Astrocyte of the spinal cord (primary cell): ENCODE measurements around the gene TAF11L4.
"Not testable (repeated sequence)": the region's sequence is repeated elsewhere in the genome, so short reads cannot be mapped to it uniquely, and the experiment has no call there.

Source experiments
- DNase-seq: peaks from one replicate; pipeline ENCODE4 v3.0.0; 2011; ENCODE audit warnings: low read depth, low spot score
- H3K4me3 ChIP-seq: 2 replicates; pipeline ENCODE4 v1.5.1; 2011; ENCODE audit warnings: low read depth, mild to moderate bottlenecking, low read length, moderate library complexity
- in situ Hi-C: cut with HindIII; loops from 2 replicates; pipeline ENCODE4 v1.10.0; 2017; ENCODE audit warnings: low sequenced_read_pairs
- TF ChIP-seq, protein P1 (sequence below): IDR thresholded peaks from 2 replicates; pipeline ENCODE4 v1.5.1; 2012; ENCODE audit warnings: low read depth, mild to moderate bottlenecking, low read length, inconsistent platforms

The TAF11L4 gene

DNA sequence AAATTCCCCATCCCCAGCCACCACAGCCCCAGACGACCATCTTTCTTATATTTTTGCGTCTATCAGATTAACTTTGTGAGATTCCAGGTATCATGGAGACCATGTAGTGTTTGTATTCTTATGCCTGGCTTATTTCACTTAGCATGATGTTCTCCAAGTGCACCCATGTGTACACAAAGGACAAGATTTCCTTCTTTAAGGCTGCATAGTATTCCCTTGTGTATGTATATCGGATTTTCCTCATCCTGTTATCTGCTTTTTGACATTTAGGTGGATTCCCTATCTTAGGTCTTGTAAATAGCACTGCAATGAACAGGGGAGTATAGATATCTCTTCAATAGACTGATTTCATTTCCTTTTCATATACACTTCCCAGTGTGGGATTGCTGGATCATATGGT is 28.8 kb upstream of the TAF11L4 start:
- in situ Hi-C loops = no loop called here
- H3K4me3 ChIP-seq = no peak overlapping the region
- TF ChIP-seq, protein P1, sequence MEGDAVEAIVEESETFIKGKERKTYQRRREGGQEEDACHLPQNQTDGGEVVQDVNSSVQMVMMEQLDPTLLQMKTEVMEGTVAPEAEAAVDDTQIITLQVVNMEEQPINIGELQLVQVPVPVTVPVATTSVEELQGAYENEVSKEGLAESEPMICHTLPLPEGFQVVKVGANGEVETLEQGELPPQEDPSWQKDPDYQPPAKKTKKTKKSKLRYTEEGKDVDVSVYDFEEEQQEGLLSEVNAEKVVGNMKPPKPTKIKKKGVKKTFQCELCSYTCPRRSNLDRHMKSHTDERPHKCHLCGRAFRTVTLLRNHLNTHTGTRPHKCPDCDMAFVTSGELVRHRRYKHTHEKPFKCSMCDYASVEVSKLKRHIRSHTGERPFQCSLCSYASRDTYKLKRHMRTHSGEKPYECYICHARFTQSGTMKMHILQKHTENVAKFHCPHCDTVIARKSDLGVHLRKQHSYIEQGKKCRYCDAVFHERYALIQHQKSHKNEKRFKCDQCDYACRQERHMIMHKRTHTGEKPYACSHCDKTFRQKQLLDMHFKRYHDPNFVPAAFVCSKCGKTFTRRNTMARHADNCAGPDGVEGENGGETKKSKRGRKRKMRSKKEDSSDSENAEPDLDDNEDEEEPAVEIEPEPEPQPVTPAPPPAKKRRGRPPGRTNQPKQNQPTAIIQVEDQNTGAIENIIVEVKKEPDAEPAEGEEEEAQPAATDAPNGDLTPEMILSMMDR = no peak

DNA sequence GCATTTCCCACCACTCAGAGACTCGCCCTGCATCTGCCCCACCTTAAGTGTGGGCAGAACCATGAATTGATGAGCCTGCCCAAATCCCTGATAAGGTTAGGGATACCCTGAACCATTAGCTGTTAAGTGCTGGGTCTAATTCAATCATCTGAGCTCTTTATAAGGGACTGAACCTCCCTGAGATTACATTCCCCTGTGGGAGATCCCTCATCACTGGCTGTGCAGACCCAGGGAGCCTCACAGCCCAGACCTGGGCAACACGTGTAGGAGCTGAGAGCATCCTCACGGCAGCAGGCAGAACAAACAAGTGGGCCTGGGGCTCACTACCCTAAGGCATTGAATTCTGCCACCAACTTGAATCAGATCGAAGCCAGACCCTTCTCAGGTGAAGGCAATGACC is 24.2 kb upstream of the TAF11L4 start:
- in situ Hi-C loops = no loop called here
- no peak for DNase-seq
- TF ChIP-seq, protein P1 = no peak
- no peak overlapping the region for H3K4me3 ChIP-seq

More for the DNA sequence above, 28.8 kb upstream of the TAF11L4 start:
- no peak for DNase-seq

DNA sequence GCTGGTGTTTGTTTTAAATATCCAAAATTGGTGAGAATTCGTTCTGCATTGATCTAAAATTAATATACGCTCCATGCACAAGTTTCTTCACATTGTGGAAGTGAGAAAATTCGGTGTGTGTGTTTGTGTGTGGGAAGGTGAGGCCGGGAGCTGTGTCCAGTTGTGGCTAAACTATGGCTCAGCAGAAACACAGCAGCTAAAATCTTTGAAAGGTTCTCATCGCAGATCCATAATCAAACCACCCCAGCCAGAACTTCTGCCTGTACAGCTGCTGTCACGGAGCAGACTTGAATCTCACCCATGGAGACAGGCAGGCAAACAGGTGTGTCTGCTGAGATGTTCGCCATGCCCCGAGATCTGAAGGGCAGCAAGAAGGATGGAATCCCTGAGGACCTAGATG is 23.7 kb upstream of the TAF11L4 start, which contains the start of gene TAF11L2:
TSS of gene TAF11L2 (plus strand) at position 301 of the 400 bp plus-strand sequence.
- DNase-seq, H3K4me3 ChIP-seq, in situ Hi-C loops: not testable (repeated sequence)

DNA sequence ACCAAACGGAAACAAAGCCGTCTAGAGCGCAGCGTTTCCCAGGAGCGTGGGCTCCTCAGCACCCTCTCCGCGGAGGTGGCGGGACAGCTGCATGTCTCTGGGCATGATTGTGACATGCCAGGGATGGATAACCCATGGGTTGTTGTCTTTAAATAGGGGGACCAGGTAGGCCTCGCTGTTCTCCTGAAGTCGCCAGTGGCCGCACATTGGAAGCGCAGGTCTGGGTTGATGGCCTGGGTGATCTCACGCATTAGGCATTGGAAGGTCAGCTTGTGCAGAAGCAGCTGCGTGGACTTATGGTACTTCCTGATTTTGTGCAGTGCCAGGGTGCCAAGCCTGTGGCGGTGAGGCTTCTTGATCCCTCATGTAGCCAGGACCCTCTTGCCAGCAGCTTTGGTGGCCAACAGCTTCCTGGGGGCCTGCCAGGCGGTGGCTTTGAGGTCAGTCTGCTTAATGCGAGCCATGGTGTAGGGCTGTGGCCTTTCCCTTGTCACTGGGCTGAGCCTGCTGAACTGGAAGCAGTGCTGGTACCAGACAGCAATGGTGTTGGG is 9.8 kb upstream of the TAF11L4 start:
- DNase-seq = no peak
- TF ChIP-seq, protein P1 = no peak
- in situ Hi-C loops = no loop called here

DNA sequence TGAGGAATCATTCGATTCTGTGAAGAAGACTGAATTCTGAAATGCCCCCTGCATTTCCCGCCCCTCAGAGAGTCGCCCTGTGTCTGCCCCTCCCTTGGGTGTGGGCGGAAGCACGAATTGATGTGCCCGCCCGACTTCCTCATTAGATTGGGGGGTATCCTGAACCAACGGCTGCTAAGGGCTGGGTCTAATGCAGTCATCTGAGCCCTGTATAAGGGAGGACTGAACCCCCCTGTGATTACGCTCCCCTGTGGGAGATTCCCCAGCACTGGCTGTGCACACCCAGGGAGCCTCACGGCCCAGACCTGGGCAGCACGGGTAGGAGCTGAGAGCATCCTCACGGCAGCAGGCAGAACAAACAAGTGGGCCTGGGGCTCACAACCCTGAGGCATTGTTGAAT is 4.1 kb upstream of the TAF11L4 start:
- DNase-seq, in situ Hi-C loops, H3K4me3 ChIP-seq: not testable (repeated sequence)

More for the DNA sequence above, 9.8 kb upstream of the TAF11L4 start:
- H3K4me3 ChIP-seq = no peak overlapping the region

DNA sequence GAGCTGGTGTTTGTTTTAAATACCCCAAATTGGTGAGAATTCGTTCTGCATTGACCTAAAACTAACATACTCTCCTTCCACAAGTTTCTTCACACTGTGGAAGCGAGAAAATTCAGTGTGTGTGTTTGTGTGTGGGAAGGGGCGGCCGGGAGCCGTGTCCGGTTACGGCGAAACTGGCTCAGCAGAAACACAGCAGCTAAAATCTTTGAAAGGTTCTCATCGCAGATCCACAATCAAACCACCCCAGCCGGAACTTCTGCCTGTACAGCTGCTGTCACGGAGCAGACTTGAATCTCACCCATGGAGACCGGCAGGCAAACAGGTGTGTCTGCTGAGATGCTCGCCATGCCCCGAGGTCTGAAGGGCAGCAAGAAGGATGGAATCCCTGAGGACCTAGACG is 3.5 kb upstream of the TAF11L4 start, which contains the start of gene TAF11L3:
TSS of gene TAF11L3 (plus strand) at position 301 of the 400 bp plus-strand sequence.
- in situ Hi-C loops, H3K4me3 ChIP-seq, DNase-seq: not testable (repeated sequence)

DNA sequence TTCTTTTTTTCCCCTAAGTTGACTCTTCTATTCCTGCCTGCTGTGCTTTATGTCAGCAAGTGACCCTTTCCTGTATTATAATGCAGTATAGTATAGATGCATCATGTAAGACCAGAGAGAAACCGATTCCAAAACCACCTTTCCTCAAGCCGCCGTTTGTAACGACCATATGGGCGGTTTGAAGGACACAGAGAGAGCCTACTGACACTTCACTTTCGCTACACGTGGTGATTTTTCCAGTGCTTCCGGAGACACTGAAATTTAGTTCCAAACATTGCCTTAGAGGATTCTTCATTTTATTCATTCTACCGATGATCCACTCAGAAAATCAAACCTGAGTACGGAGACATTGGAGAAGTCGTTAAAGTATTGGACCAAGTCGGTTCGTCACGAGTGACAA is 2.1 kb upstream of the TAF11L4 start:
- DNase-seq, H3K4me3 ChIP-seq, in situ Hi-C loops: not testable (repeated sequence)

DNA sequence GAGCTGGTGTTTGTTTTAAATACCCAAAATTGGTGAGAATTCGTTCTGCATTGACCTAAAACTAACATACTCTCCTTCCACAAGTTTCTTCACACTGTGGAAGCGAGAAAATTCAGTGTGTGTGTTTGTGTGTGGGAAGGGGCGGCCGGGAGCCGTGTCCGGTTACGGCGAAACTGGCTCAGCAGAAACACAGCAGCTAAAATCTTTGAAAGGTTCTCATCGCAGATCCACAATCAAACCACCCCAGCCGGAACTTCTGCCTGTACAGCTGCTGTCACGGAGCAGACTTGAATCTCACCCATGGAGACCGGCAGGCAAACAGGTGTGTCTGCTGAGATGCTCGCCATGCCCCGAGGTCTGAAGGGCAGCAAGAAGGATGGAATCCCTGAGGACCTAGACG is 3.3 kb downstream of the TAF11L4 start, which contains the start of gene TAF11L5:
TSS of gene TAF11L5 (plus strand) at position 301 of the 400 bp plus-strand sequence.
- H3K4me3 ChIP-seq, DNase-seq, in situ Hi-C loops: not testable (repeated sequence)

DNA sequence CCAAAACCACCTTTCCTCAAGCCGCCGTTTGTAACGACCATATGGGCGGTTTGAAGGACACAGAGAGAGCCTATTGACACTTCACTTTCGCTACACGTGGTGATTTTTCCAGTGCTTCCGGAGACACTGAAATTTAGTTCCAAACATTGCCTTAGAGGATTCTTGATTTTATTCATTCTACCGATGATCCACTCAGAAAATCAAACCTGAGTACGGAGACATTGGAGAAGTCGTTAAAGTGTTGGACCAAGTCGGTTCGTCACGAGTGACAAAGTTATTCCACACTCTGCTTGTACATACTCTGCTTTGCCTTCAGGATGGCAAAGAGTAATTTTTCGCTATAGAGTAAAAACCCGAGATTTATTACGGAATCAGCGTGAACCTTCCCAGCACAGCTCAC is 4.9 kb downstream of the TAF11L4 start:
- DNase-seq, H3K4me3 ChIP-seq, in situ Hi-C loops: not testable (repeated sequence)

DNA sequence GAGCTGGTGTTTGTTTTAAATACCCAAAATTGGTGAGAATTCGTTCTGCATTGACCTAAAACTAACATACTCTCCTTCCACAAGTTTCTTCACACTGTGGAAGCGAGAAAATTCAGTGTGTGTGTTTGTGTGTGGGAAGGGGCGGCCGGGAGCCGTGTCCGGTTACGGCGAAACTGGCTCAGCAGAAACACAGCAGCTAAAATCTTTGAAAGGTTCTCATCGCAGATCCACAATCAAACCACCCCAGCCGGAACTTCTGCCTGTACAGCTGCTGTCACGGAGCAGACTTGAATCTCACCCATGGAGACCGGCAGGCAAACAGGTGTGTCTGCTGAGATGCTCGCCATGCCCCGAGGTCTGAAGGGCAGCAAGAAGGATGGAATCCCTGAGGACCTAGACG is 6.8 kb downstream of the TAF11L4 start, which contains the start of gene TAF11L6:
TSS of gene TAF11L6 (plus strand) at position 301 of the 400 bp plus-strand sequence.
- in situ Hi-C loops, H3K4me3 ChIP-seq, DNase-seq: not testable (repeated sequence)
